CD1c-positive myeloid dendritic cell (primary cell): Measurements from ENCODE around the gene NDUFV1.
"Not testable (repeated sequence)": the region's sequence is repeated elsewhere in the genome, so short reads cannot be mapped to it uniquely, and the experiment has no call there.

Source experiments
- DNase-seq: peaks from one replicate; pipeline ENCODE4 v3.0.0-alpha.2; 2016; ENCODE audit errors: extremely low spot score

Gene NDUFV1

GRCh38 chr11:67586568-67587250 is 20.0 kb upstream of the NDUFV1 start:
- no peak for DNase-seq

GRCh38 chr11:67588136-67588503 is 18.6 kb upstream of the NDUFV1 start:
- DNase-seq: no peak

- DNase-seq: peak; percentile 26
These were observed 17.8 kb upstream of the NDUFV1 start for GRCh38 chr11:67588899-67589415.

GRCh38 chr11:67592880-67593564 is 13.7 kb upstream of the NDUFV1 start:
- no peak for DNase-seq

- no peak for DNase-seq
These were observed 13.2 kb upstream of the NDUFV1 start for GRCh38 chr11:67593565-67593905.

- no peak for DNase-seq
These were observed 12.3 kb upstream of the NDUFV1 start for GRCh38 chr11:67594480-67594879.

- DNase-seq: no peak
These were observed 9.9 kb upstream of the NDUFV1 start for GRCh38 chr11:67596753-67597300.

GRCh38 chr11:67597458-67597857 is 9.3 kb upstream of the NDUFV1 start:
- DNase-seq: not testable (repeated sequence)

GRCh38 chr11:67597963-67598362 is 8.8 kb upstream of the NDUFV1 start:
- not testable (repeated sequence) for DNase-seq

GRCh38 chr11:67599149-67599548 is 7.6 kb upstream of the NDUFV1 start:
- no peak for DNase-seq

- DNase-seq: no peak
These were observed 6.3 kb upstream of the NDUFV1 start for GRCh38 chr11:67600324-67601029.

- DNase-seq: no peak
These were observed 5.6 kb upstream of the NDUFV1 start for GRCh38 chr11:67601098-67601497.

GRCh38 chr11:67604119-67604518 is 2.6 kb upstream of the NDUFV1 start:
- DNase-seq: not testable (repeated sequence)

GRCh38 chr11:67604815-67605214 is 1.9 kb upstream of the NDUFV1 start:
- DNase-seq: no peak

- DNase-seq: no peak
These were observed 1.3 kb upstream of the NDUFV1 start for GRCh38 chr11:67605231-67606011.

GRCh38 chr11:67606093-67606491 is 644 bp upstream of the NDUFV1 start:
- DNase-seq: no peak

GRCh38 chr11:67607507-67607906 is 771 bp downstream of the NDUFV1 start:
- no peak for DNase-seq

- DNase-seq: no peak
These were observed 1.8 kb downstream of the NDUFV1 start for GRCh38 chr11:67608486-67608885.

- DNase-seq: no peak
These were observed 2.6 kb downstream of the NDUFV1 start for GRCh38 chr11:67609316-67609715.

- no peak for DNase-seq
These were observed 3.6 kb downstream of the NDUFV1 start for GRCh38 chr11:67610302-67610868.

- no peak for DNase-seq
These were observed 4.4 kb downstream of the NDUFV1 start for GRCh38 chr11:67611165-67611564.
